ENCODE data around the gene LBP. TPM values are rescaled to one million over a fixed set of nuclear protein-coding genes. Genes with fewer than 3 reads are reported as not detected.
"Not testable (repeated sequence)": the region's sequence is repeated elsewhere in the genome, so short reads cannot be mapped to it uniquely, and the experiment has no call there.

Gene LBP
- total and polyA plus RNA-seq, 2 experiments from 2014 or later = not detected

- no peak for TF ChIP-seq CTCF (IDR thresholded peaks at IDR 0.05; ENCODE audit: low read depth, low read length)
- no peaks in the 10 kb centered on the region for H3K36me3 ChIP-seq
- DNase-seq (ENCODE audit: low read depth in 1 of 2, low spot score in 1 of 2) = no peak
- H3K27ac ChIP-seq = no peak overlapping the region
- no peaks in the 10 kb centered on the region for H3K4me1 ChIP-seq (ENCODE audit: low read depth)
- H3K4me3 ChIP-seq = no peak overlapping the region
- H3K27me3 ChIP-seq = no peaks in the 10 kb centered on the region
- no peaks in the 10 kb centered on the region for H3K9me3 ChIP-seq (ENCODE audit: low read depth)
Measured at GRCh38 chr20:38402089-38402488, 55.8 kb downstream of the LBP start.

GRCh38 chr20:38402816-38403215, 56.5 kb downstream of the LBP start:
- H3K27ac ChIP-seq = no peak overlapping the region
- DNase-seq (ENCODE audit: low read depth in 1 of 2, low spot score in 1 of 2) = no peak
- H3K9me3 ChIP-seq (ENCODE audit: low read depth) = no peaks in the 10 kb centered on the region
- no peaks in the 10 kb centered on the region for H3K4me1 ChIP-seq (ENCODE audit: low read depth)
- TF ChIP-seq CTCF (IDR thresholded peaks at IDR 0.05; ENCODE audit: low read depth, low read length) = no peak
- H3K27me3 ChIP-seq = no peaks in the 10 kb centered on the region
- no peak overlapping the region for H3K4me3 ChIP-seq
- H3K36me3 ChIP-seq = no peaks in the 10 kb centered on the region

GRCh38 chr20:38404016-38404415, 57.7 kb downstream of the LBP start:
- Histone ChIP-seq H3K27me3 (no peaks in the 10 kb centered on the region), H3K27ac (no peak overlapping the region), H3K36me3 (no peaks in the 10 kb centered on the region), H3K4me1 (ENCODE audit: low read depth) (no peaks in the 10 kb centered on the region), H3K9me3 (ENCODE audit: low read depth) (no peaks in the 10 kb centered on the region), H3K4me3 (no peak overlapping the region)
- TF ChIP-seq CTCF (IDR thresholded peaks at IDR 0.05; ENCODE audit: low read depth, low read length) = no peak
- no peak for DNase-seq (ENCODE audit: low read depth in 1 of 2, low spot score in 1 of 2)

GRCh38 chr20:38405132-38405531, 58.9 kb downstream of the LBP start:
- H3K27ac ChIP-seq = no peak overlapping the region
- H3K9me3 ChIP-seq (ENCODE audit: low read depth) = no peaks in the 10 kb centered on the region
- H3K36me3 ChIP-seq = no peaks in the 10 kb centered on the region
- DNase-seq (ENCODE audit: low read depth in 1 of 2, low spot score in 1 of 2) = no peak
- no peaks in the 10 kb centered on the region for H3K27me3 ChIP-seq
- no peak for TF ChIP-seq CTCF (IDR thresholded peaks at IDR 0.05; ENCODE audit: low read depth, low read length)
- H3K4me1 ChIP-seq (ENCODE audit: low read depth) = no peaks in the 10 kb centered on the region
- H3K4me3 ChIP-seq = no peak overlapping the region

GRCh38 chr20:38406476-38406875, 60.2 kb downstream of the LBP start:
- H3K9me3 ChIP-seq (ENCODE audit: low read depth) = no peaks in the 10 kb centered on the region
- no peak overlapping the region for H3K27ac ChIP-seq
- no peaks in the 10 kb centered on the region for H3K27me3 ChIP-seq
- DNase-seq (ENCODE audit: low read depth in 1 of 2, low spot score in 1 of 2) = no peak
- H3K36me3 ChIP-seq = no peaks in the 10 kb centered on the region
- no peaks in the 10 kb centered on the region for H3K4me1 ChIP-seq (ENCODE audit: low read depth)
- no peak for TF ChIP-seq CTCF (IDR thresholded peaks at IDR 0.05; ENCODE audit: low read depth, low read length)
- no peak overlapping the region for H3K4me3 ChIP-seq

- Histone ChIP-seq H3K36me3 (no peaks in the 10 kb centered on the region), H3K27ac (no peak overlapping the region), H3K4me3 (no peak overlapping the region), H3K4me1 (ENCODE audit: low read depth) (no peaks in the 10 kb centered on the region), H3K27me3 (no peaks in the 10 kb centered on the region), H3K9me3 (ENCODE audit: low read depth) (no peaks in the 10 kb centered on the region)
- no peak for TF ChIP-seq CTCF (IDR thresholded peaks at IDR 0.05; ENCODE audit: low read depth, low read length)
- no peak for DNase-seq (ENCODE audit: low read depth in 1 of 2, low spot score in 1 of 2)
Measured at GRCh38 chr20:38407321-38407720, 61.0 kb downstream of the LBP start.

- not testable (repeated sequence) for H3K27me3 ChIP-seq; H3K36me3 ChIP-seq; H3K9me3 ChIP-seq (ENCODE audit: low read depth); H3K27ac ChIP-seq; DNase-seq (ENCODE audit: low read depth in 1 of 2, low spot score in 1 of 2); H3K4me1 ChIP-seq (ENCODE audit: low read depth); H3K4me3 ChIP-seq
Measured at GRCh38 chr20:38407822-38408221, 61.5 kb downstream of the LBP start.

Data from cardiac muscle cell (in vitro differentiated cells and primary cell).